ENCODE results near the gene WRAP73. TPM values are rescaled to one million over a fixed set of nuclear protein-coding genes. Genes with fewer than 3 reads are reported as not detected.

Gene WRAP73
- total RNA-seq, 3 donors from 2014 or later = 19.3 to 23.6 (median 20.2) TPM

DNA sequence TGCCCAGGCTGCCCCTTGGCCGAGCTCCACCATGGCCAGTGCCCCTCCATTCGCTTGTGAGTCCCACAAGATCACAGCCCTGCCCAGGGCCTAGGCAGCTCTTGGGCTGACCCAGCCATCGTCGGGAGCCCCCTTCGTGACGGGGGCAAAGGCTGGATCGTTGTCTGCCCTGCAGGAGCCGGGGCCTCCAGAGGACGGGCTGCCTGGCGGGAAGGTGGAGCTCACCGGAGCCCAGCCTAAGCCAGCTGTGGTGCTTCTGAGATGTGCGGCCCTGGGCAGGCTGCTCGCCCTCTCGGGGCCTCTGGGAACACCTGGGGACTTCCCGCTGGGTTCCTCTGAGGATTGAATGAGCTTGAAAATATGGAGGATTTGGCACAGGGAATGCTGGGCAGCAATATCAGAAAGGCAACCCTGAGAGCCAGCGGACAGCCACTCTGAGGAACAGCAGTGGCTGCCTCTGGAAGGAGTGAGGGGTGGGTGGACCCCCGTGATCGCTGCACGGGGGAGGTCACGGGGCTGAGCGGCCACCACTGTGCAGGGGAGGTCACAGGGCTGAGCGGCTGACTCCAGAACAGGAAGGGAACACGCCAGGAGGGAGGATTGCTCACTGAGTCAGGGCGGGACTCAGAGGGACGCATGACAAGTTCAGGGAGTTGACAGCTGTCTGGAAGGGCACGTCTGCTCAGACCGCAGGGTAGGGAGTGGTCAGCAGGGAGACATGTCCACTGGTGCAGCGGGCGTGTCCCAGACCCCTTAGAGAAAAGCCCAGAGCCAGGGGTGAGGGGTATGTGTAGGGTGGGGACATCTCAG, 21.7 kb upstream of the WRAP73 start:
- H3K9me3 ChIP-seq = no peaks in the 10 kb centered on the region
- TF ChIP-seq POLR2AphosphoS5 (IDR thresholded peaks at IDR 0.05) = no peak
- TF ChIP-seq POLR2A (IDR thresholded peaks at IDR 0.05) = no peak
- TF ChIP-seq, protein P1, sequence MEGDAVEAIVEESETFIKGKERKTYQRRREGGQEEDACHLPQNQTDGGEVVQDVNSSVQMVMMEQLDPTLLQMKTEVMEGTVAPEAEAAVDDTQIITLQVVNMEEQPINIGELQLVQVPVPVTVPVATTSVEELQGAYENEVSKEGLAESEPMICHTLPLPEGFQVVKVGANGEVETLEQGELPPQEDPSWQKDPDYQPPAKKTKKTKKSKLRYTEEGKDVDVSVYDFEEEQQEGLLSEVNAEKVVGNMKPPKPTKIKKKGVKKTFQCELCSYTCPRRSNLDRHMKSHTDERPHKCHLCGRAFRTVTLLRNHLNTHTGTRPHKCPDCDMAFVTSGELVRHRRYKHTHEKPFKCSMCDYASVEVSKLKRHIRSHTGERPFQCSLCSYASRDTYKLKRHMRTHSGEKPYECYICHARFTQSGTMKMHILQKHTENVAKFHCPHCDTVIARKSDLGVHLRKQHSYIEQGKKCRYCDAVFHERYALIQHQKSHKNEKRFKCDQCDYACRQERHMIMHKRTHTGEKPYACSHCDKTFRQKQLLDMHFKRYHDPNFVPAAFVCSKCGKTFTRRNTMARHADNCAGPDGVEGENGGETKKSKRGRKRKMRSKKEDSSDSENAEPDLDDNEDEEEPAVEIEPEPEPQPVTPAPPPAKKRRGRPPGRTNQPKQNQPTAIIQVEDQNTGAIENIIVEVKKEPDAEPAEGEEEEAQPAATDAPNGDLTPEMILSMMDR (IDR thresholded peaks at IDR 0.05) = no peak
- no peaks in the 10 kb centered on the region for H3K4me1 ChIP-seq
- no peak overlapping the region for H3K4me3 ChIP-seq
- H3K27ac ChIP-seq = no peak overlapping the region
- peaks cover 0 to 40% of the 10 kb centered on the region in 2 donors for H3K27me3 ChIP-seq
- DNase-seq (ENCODE audit: low spot score in 2 of 2) = no peak
- intact Hi-C loops (cut with DNase I; ENCODE audit: low total_unique reads) = no loop called here
- no peaks in the 10 kb centered on the region for H3K36me3 ChIP-seq

DNA sequence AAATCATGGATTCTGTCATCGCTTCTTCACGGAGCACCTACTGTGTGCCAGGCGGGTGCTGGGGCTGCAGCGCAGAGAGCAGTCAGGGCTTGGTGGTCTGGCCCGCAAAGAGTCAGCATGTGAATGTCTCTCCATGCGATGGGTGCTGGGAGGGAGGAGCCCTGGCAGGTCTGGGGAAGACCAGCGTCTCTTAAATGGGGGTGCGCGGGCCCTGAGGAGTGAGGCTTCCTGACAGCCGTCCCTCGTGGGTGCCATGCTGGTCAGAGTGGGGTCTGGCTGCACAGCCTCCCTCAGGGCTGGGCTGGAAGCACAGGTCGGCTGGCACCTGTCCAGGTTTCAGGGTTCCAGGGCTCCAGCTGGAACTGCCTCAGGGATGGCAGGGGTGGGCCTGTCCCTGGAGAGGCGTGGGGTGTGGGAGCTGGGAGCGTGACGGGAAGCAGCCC, 20.9 kb upstream of the WRAP73 start:
- no peak for DNase-seq (ENCODE audit: low spot score in 2 of 2)
- H3K27ac ChIP-seq = no peak overlapping the region
- TF ChIP-seq POLR2AphosphoS5 (IDR thresholded peaks at IDR 0.05) (no peak), POLR2A (IDR thresholded peaks at IDR 0.05) (no peak)
- TF ChIP-seq, protein P1 (IDR thresholded peaks at IDR 0.05) = no peak
- no peaks in the 10 kb centered on the region for H3K9me3 ChIP-seq
- intact Hi-C loops (cut with DNase I; ENCODE audit: low total_unique reads) = no loop called here
- no peaks in the 10 kb centered on the region for H3K36me3 ChIP-seq
- no peak overlapping the region for H3K4me3 ChIP-seq
- H3K4me1 ChIP-seq = no peaks in the 10 kb centered on the region
- H3K27me3 ChIP-seq = peaks cover 0 to 40% of the 10 kb centered on the region in 2 donors

DNA sequence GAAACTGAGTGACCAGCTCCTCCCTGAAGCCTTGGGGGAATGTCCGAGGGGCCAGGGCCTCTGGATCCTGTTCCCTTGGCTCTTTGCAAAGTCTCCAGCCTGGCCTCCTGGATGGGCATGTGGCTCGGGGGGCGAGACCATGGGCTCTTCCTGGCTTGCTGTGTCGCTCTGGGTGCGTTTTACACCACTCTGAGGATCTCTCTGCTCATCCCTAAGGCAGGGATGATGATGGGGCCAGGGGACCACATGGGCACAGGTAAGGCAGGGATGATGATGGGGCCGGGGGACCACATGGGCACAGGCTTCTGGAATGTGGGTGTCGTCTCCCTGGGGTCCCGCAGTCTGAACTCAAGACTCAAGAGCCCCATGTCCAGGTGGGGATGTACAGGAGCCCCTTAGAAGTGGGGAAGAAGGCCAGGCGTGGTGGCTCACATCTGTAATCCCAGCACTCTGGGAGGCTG, 20.1 kb upstream of the WRAP73 start:
- intact Hi-C loops (cut with DNase I; ENCODE audit: low total_unique reads) = no loop called here
- Histone ChIP-seq H3K4me3 (no peak overlapping the region), H3K27me3 (peaks cover 0 to 40% of the 10 kb centered on the region in 2 donors), H3K4me1 (no peaks in the 10 kb centered on the region), H3K36me3 (no peaks in the 10 kb centered on the region), H3K9me3 (no peaks in the 10 kb centered on the region), H3K27ac (no peak overlapping the region)
- peak in 1 of 2 donors; percentile 36 for DNase-seq (ENCODE audit: low spot score in 2 of 2)
- TF ChIP-seq, protein P1 (IDR thresholded peaks at IDR 0.05) = no peak
- no peak for TF ChIP-seq POLR2AphosphoS5 (IDR thresholded peaks at IDR 0.05)
- no peak for TF ChIP-seq POLR2A (IDR thresholded peaks at IDR 0.05)

DNA sequence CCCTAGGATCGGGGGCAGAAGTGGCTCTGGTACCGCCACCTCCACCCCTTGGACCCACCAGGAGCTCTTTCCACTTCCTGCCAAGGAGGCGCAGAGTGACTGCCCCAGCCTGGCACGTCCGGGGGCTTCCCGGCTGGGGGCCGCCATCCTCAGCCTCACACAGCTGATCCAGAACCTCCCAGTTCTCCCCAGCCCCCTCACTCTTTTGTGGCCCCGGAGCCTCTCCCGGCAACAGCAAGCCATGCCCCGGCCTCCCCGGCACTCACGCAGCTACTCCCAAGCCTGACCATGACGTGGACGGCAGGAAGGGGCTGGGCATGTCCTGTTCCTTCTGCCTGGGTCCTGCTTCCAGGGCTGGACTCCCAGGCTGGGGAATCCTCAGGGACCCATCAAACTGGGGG, 19.5 kb upstream of the WRAP73 start:
- H3K27me3 ChIP-seq = peaks cover 0 to 40% of the 10 kb centered on the region in 2 donors
- H3K27ac ChIP-seq = no peak overlapping the region
- TF ChIP-seq POLR2AphosphoS5 (IDR thresholded peaks at IDR 0.05) (no peak), POLR2A (IDR thresholded peaks at IDR 0.05) (no peak)
- TF ChIP-seq, protein P1 (IDR thresholded peaks at IDR 0.05) = no peak
- H3K36me3 ChIP-seq = no peaks in the 10 kb centered on the region
- DNase-seq (ENCODE audit: low spot score in 2 of 2) = peak in 1 of 2 donors; percentile 45
- intact Hi-C loops (cut with DNase I; ENCODE audit: low total_unique reads) = no loop called here
- no peak overlapping the region for H3K4me3 ChIP-seq
- no peaks in the 10 kb centered on the region for H3K4me1 ChIP-seq
- no peaks in the 10 kb centered on the region for H3K9me3 ChIP-seq

DNA sequence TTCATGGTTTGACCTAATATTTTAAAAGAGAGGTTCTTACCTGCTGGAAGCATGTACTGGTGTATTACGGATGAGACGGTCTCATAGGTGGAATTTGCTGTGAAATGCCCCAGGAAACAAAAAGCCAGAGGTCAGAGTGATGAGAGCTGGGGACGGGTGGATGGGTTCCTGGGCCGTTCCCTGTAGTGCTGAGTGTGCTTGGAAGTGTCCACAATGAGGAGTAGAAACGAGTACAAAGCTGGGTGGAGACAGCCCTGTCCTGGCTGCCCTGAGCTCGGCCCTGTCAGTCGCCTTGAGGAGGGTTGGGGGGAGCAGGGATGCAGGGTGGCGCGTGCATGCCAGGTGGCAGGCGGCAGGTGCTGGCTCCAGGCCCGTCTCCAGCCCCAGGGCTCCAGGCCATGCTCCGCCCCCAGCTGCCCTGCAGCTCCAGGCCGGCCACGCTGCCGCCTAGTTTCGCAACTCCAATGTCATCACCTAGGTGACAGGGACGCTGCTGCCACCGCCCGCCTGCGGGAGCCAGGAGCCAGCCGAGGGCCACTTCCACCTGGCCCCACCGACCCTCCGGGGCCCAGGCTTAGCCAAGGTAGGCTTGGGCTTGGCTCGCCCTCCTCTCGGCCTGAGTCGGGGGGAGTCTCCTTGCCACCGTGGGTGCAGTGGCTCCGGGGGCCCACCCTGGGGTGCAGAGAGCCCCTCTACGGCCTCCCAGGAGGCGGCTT, 18.8 kb upstream of the WRAP73 start:
- Histone ChIP-seq H3K36me3 (no peaks in the 10 kb centered on the region), H3K27ac (no peak overlapping the region), H3K4me3 (peak overlapping the region in 1 of 3 donors; percentile 39), H3K9me3 (no peaks in the 10 kb centered on the region), H3K27me3 (peaks cover 0 to 47% of the 10 kb centered on the region in 2 donors), H3K4me1 (no peaks in the 10 kb centered on the region)
- peak; percentile 68 to 72 for DNase-seq (ENCODE audit: low spot score in 2 of 2)
- intact Hi-C loops (cut with DNase I; ENCODE audit: low total_unique reads) = no loop called here
- TF ChIP-seq, protein P1 (IDR thresholded peaks at IDR 0.05) = no peak
- no peak for TF ChIP-seq POLR2AphosphoS5 (IDR thresholded peaks at IDR 0.05)
- no peak for TF ChIP-seq POLR2A (IDR thresholded peaks at IDR 0.05)
